AG10803 (cell line): ENCODE data around the gene CCDC187.
A peak's percentile ranks its signal among the peaks of the same experiment; 100 is the strongest.

Experiments used
- DNase-seq: peaks from one replicate; pipeline ENCODE4 v3.0.0; 2010; ENCODE audit warnings: low read depth
- H3K4me3 ChIP-seq: 2 replicates; pipeline ENCODE4 v1.5.1; 2011; ENCODE audit warnings: mild to moderate bottlenecking, low read length, control low read depth
- TF ChIP-seq, protein P1 (sequence below): conservative IDR thresholded peaks from 2 replicates; pipeline ENCODE4 v1.5.1; 2011; ENCODE audit warnings: mild to moderate bottlenecking, low read length, control low read depth, inconsistent platforms

The CCDC187 gene

DNA sequence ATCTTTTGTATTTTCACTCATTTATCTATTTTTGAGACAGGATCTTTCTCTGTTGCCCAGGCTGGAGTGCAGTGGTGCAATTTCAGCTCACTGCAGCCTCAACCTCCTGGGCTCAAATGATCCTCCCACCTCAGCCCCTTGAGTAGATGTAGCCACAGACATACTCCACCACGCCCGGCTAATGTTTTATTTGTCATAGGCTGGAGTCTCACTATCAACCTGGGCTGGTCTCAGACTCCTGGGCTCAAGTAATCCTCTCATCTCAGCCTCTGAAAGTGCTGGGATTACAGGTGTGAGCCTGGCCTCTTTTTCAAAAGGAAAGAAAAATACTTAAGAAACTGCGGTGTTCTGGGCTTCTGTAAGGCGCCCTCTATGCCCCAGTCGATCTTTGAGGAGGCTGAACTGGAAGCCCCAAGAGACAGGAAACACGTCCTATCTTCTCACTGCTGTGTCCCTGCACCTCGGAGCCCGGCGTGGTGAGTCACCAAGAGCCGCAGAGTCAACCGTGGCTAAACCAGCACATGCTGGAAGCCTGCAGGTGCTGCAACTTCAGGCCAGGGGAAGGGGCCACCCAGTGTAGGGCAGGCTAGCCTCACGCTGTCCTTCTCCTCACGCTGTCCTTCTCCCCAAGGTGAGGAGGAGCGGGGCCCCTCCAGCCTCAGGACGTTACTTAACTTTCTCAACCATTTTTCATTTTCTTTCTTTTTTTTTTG, 83.7 kb downstream of the CCDC187 start:
- TF ChIP-seq, protein P1, sequence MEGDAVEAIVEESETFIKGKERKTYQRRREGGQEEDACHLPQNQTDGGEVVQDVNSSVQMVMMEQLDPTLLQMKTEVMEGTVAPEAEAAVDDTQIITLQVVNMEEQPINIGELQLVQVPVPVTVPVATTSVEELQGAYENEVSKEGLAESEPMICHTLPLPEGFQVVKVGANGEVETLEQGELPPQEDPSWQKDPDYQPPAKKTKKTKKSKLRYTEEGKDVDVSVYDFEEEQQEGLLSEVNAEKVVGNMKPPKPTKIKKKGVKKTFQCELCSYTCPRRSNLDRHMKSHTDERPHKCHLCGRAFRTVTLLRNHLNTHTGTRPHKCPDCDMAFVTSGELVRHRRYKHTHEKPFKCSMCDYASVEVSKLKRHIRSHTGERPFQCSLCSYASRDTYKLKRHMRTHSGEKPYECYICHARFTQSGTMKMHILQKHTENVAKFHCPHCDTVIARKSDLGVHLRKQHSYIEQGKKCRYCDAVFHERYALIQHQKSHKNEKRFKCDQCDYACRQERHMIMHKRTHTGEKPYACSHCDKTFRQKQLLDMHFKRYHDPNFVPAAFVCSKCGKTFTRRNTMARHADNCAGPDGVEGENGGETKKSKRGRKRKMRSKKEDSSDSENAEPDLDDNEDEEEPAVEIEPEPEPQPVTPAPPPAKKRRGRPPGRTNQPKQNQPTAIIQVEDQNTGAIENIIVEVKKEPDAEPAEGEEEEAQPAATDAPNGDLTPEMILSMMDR, result no peak
- H3K4me3 ChIP-seq, result no peak overlapping the region
- DNase-seq, result no peak

DNA sequence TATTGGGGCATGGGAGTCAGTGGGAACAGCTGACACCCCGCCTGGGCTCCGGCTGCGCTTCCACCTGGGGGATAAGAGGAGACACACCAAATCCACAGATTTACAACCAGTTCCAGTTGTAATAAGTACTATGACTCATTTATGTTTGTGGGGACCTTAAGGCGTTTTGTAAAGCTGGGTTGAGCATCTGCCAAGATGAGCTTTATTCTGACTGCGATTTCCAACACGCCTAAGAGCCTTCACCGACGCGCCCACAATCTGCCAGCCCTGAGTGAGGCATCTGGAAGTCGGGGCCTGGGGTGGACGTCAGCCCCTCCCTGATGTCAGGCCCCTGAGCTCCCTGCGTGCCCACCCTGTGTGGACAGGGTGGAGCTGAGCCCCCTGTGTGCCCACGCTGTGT, 84.6 kb downstream of the CCDC187 start:
- peak; percentile 13 for DNase-seq
- no peak overlapping the region for H3K4me3 ChIP-seq
- TF ChIP-seq, protein P1, result no peak

DNA sequence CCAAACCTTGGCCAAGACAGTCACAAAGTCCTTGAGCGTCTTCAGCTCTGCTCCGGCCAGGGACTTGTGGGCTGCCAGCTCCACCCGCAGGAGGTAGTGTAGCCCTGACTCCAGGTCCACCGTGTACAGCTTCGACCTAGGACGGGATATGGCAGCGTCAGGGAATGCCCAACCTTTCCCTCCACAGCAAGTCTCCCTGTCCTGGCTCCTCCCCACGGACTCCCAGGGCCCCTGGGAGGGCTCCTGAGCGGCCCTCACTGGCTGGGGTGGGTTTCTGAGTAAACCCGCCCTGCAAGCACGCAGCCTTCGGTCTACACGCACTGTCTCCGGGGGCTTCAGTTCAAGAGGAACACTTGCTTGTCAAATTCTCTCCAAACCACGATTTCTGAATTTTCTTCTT, 85.2 kb downstream of the CCDC187 start:
- no peak for DNase-seq
- TF ChIP-seq, protein P1, result no peak
- no peak overlapping the region for H3K4me3 ChIP-seq

DNA sequence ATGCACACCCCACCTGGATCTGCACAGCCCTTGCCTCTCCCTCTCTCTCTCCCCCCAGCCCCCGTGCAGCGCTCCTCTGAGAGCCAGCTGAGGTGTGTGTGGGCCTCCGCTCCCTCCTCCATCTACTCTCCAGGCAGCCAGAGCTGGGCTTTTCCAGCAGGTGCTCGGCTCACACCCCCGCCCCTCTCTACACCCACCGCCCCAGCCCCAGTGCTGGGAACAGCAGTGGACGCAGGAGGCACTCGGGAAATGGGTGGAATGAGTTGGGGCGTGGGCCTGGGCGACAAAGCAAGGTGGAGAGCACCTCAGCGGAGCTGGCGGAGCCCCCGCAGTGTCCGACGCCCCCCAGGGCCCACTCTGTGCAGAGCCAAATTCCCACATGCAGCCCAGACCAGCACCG, 85.6 kb downstream of the CCDC187 start:
- DNase-seq, result no peak
- TF ChIP-seq, protein P1, result no peak
- H3K4me3 ChIP-seq, result no peak overlapping the region

DNA sequence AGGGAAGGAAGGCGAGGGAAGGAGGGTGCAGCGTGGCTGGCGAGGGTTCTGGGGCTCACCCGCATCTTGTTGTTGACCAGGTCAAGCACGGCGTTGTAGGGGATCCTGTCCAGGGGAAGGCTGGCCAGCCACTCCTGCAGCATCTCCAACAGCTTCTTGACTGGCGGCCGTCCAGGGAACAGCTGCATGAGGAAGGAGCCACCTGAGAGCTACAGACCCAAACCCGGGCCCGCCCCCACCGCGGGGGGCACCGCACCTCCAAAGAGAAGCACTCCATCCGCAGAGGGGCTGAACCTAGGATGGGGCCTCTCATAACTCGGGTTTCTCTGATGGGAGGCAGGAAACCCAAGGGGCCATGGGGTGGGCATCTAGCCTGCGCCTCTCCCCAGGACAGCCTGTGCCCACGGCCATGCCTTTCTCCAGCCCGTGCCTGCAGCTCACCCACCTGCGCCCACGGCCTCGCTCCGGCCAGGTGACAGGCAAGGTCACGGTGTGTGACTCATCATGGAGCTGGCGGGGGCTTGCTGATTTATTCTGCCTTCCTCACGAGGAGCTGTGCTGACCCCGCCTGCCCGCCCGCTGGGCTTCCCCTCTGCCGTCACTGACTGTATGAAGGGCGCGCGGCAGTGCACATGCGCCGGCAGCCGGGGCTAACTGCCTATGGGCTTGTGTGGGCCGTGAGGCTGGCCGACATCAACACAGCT, 87.2 kb downstream of the CCDC187 start:
- no peak overlapping the region for H3K4me3 ChIP-seq
- TF ChIP-seq, protein P1, result no peak
- DNase-seq, result no peak

DNA sequence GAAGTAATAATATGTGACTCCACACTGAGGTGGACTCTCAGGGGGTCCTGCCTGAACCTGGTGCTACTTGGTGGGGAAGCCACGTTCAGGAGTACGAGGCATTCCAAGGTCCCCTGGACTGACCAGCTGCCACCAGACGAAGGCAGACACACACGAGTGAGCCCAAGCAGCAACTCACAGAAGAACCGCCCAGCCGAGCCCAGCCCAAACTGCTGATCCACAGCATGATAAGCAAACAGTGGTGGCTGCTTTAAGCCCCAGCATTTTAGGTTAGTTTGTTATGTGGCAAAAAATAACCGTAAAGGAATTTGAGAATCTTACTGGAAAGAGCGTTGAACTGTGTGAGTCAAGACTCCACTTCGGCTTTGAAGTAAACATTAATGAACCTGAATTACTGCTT, 90.2 kb downstream of the CCDC187 start:
- TF ChIP-seq, protein P1, result no peak
- no peak overlapping the region for H3K4me3 ChIP-seq
- DNase-seq, result no peak
